ENCODE measurements around the gene FANCM. TPM values are rescaled to one million over a fixed set of nuclear protein-coding genes. Genes with fewer than 3 reads are reported as not detected.

The FANCM gene
- total and polyA plus RNA-seq, 2 experiments from 2014 or later = 5.6 to 12.4 TPM

DNA sequence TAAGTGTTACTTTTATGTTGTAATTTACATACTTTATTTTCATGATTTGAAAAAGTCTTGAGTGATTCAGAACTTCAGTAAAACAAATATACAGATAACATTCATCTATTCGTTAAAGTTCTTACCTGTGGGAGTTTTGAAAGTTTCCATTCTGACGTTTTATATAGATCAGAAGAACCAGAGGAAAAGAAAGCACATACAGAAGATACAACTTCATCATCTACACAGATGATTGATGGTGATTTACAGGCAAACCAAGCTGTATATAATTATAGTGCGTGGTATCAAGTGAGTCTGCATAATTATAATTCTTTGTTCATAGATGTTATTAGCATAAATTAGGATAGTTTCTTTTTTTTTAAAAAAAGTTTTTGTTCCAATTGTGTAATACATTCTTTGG lies 21.4 kb upstream of the FANCM start:
- no peak for DNase-seq (ENCODE audit: low read depth in 1 of 2, low spot score in 1 of 2)
- Histone ChIP-seq H3K4me1 (ENCODE audit: low read depth) (no peaks in the 10 kb centered on the region), H3K4me3 (no peak overlapping the region), H3K36me3 (peaks cover 78% of the 10 kb centered on the region), H3K9me3 (ENCODE audit: low read depth) (no peaks in the 10 kb centered on the region), H3K27me3 (no peaks in the 10 kb centered on the region), H3K27ac (peak overlapping the region; percentile 52)
- TF ChIP-seq CTCF (IDR thresholded peaks at IDR 0.05; ENCODE audit: low read depth, low read length) = no peak

- Histone ChIP-seq H3K36me3 (peaks cover 69% of the 10 kb centered on the region), H3K4me1 (ENCODE audit: low read depth) (no peaks in the 10 kb centered on the region), H3K27ac (no peak overlapping the region), H3K9me3 (ENCODE audit: low read depth) (no peaks in the 10 kb centered on the region), H3K27me3 (no peaks in the 10 kb centered on the region), H3K4me3 (no peak overlapping the region)
- no peak for DNase-seq (ENCODE audit: low read depth in 1 of 2, low spot score in 1 of 2)
- TF ChIP-seq CTCF (IDR thresholded peaks at IDR 0.05; ENCODE audit: low read depth, low read length) = no peak
Observed at GRCh38 chr14:45118594-45118993, 17.1 kb upstream of the FANCM start.

DNA sequence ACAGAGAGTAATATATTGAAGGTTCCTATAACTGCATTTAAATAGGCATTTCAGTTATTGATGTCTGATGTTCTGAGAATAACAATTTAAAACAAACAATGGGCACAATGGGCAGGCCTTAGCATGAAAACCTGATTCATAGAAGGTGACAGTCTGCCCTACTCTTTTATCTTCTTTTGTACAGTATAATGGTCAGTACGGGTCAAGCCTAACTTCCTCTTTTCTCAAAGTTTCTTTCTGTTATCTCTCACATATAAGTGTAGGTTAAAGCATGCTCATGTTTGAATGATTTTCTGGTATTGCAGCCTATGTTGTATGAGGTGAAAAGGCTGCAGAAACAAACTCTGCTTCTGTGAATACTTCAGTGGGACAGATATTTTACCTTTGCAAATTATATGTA lies 15.6 kb upstream of the FANCM start:
- Histone ChIP-seq H3K4me1 (ENCODE audit: low read depth) (no peaks in the 10 kb centered on the region), H3K27me3 (no peaks in the 10 kb centered on the region), H3K27ac (no peak overlapping the region), H3K36me3 (peaks cover 62% of the 10 kb centered on the region), H3K9me3 (ENCODE audit: low read depth) (no peaks in the 10 kb centered on the region), H3K4me3 (no peak overlapping the region)
- DNase-seq (ENCODE audit: low read depth in 1 of 2, low spot score in 1 of 2) = no peak
- TF ChIP-seq CTCF (IDR thresholded peaks at IDR 0.05; ENCODE audit: low read depth, low read length) = no peak

DNA sequence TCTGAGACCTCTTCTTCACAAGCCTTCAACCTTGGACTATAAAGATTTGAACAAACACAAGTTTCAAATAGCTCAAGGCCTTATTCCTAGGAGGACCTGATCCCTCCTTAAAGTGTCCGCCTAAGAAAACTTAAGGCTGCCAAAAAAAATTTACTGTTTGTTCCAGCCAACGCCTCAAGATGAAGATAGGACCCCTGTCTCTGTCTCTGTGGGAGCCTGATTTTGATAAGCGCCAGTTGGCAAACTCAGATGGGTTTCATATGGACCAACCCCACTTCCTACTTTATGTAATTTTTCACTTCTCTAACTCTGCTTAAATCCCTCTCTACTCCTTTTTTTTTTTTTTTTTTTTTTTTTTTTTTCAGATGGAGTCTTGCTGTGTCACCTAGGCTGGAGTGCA lies 12.5 kb upstream of the FANCM start:
- no peak overlapping the region for H3K27ac ChIP-seq
- H3K4me1 ChIP-seq (ENCODE audit: low read depth) = no peaks in the 10 kb centered on the region
- TF ChIP-seq CTCF (IDR thresholded peaks at IDR 0.05; ENCODE audit: low read depth, low read length) = no peak
- no peaks in the 10 kb centered on the region for H3K27me3 ChIP-seq
- no peaks in the 10 kb centered on the region for H3K9me3 ChIP-seq (ENCODE audit: low read depth)
- no peak overlapping the region for H3K4me3 ChIP-seq
- DNase-seq (ENCODE audit: low read depth in 1 of 2, low spot score in 1 of 2) = no peak
- peaks cover 42% of the 10 kb centered on the region for H3K36me3 ChIP-seq

DNA sequence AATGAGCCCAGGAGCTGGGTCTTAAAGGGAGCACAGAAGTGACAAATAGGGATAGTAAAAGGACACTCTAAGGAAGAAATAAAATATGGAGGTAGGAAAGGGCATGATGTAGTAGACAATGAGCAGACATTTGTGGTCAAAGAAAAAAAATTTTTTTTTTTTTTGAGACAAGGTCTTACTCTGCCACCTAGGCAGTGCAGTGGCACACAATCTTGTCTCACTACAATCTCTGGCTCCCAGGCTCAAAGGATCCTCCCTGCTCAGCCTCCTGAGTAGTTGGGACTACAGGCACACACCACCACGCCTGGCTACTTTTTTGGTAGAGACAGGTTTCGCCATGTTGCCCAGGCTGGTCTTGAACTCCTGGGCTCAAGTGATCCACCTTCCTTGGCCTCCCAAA lies 10.0 kb upstream of the FANCM start:
- H3K27ac ChIP-seq = no peak overlapping the region
- H3K36me3 ChIP-seq = peaks cover 22% of the 10 kb centered on the region
- no peak for DNase-seq (ENCODE audit: low read depth in 1 of 2, low spot score in 1 of 2)

More for the DNA sequence above, 10.0 kb upstream of the FANCM start:
- no peak overlapping the region for H3K4me3 ChIP-seq
- H3K9me3 ChIP-seq (ENCODE audit: low read depth) = no peaks in the 10 kb centered on the region
- H3K4me1 ChIP-seq (ENCODE audit: low read depth) = peaks cover 21% of the 10 kb centered on the region
- no peak for TF ChIP-seq CTCF (IDR thresholded peaks at IDR 0.05; ENCODE audit: low read depth, low read length)
- no peaks in the 10 kb centered on the region for H3K27me3 ChIP-seq
